Omental fat pad (tissue), 4 donors: Measurements from ENCODE around the gene PRDM16. TPM values are rescaled to one million over a fixed set of nuclear protein-coding genes. Genes with fewer than 3 reads are reported as not detected.

Experiments used
- ATAC-seq: fragments of 150-250 bp; one replicate; pipeline ENCODE4 v1.9.1; 2016; ENCODE audit warnings: mild to moderate bottlenecking, moderate library complexity; ENCODE audit not compliant: low FRiP score
- DNase-seq: peaks from one replicate; pipeline ENCODE4 v3.0.0-alpha.2; 2019; ENCODE audit warnings: low spot score
- CTCF ChIP-seq, 3 donors: fragments of 450-650 bp; IDR thresholded peaks; one replicate each; pipeline ENCODE4 v1.5.1; 2016 to 2017; ENCODE audit warnings: antibody characterized with exemption in 3 of 3, mild to moderate bottlenecking in 3 of 3, moderate library complexity in 2 of 3
- total RNA-seq, 4 donors: library from RNA; depleted of rRNA; stranded (reverse); fragments of >200 nt; gene quantifications; one replicate each; pipeline ENCODE4 v1.1.0, GENCODE V29; 2016

The PRDM16 gene
- total RNA-seq, 4 donors from 2014 or later: 0.19 to 3.8 (median 1.8) TPM

GRCh38 chr1:3022976-3023375 is 46.0 kb upstream of the PRDM16 start:
- DNase-seq (no peak), ATAC-seq (no peak)
- TF ChIP-seq CTCF (IDR thresholded peaks at IDR 0.05): no peak

GRCh38 chr1:3024019-3024418 is 45.0 kb upstream of the PRDM16 start:
- ATAC-seq: no peak
- TF ChIP-seq CTCF (IDR thresholded peaks at IDR 0.05): no peak
- no peak for DNase-seq

- ATAC-seq: no peak
- DNase-seq: no peak
- no peak for TF ChIP-seq CTCF (IDR thresholded peaks at IDR 0.05)
These were observed 44.4 kb upstream of the PRDM16 start for GRCh38 chr1:3024588-3024987.

- ATAC-seq (no peak), DNase-seq (no peak)
- TF ChIP-seq CTCF (IDR thresholded peaks at IDR 0.05): no peak
These were observed 42.9 kb upstream of the PRDM16 start for GRCh38 chr1:3026124-3026523.

GRCh38 chr1:3026581-3027391 is 42.2 kb upstream of the PRDM16 start:
- TF ChIP-seq CTCF (IDR thresholded peaks at IDR 0.05): no peak
- DNase-seq (no peak), ATAC-seq (no peak)

GRCh38 chr1:3027611-3028371 is 41.2 kb upstream of the PRDM16 start:
- no peak for TF ChIP-seq CTCF (IDR thresholded peaks at IDR 0.05)
- DNase-seq (no peak), ATAC-seq (no peak)
